WERI-Rb-1 (cell line): ENCODE measurements around the gene ROR2.

ENCODE experiments used
- DNase-seq: peaks from one replicate; pipeline ENCODE4 v3.0.0-alpha.2; 2020
- H3K27ac ChIP-seq: fragments of 250-450 bp; sonication (Bioruptor Pico); 2 replicates; pipeline ENCODE4 v1.5.1; 2020; ENCODE audit warnings: mild to moderate bottlenecking, moderate library complexity
- H3K27me3 ChIP-seq: fragments of 250-450 bp; sonication (Bioruptor Pico); 2 replicates; pipeline ENCODE4 v1.5.1; 2021; ENCODE audit warnings: mild to moderate bottlenecking, low read depth, moderate library complexity; ENCODE audit not compliant: insufficient read depth, severe bottlenecking
- H3K36me3 ChIP-seq: fragments of 250-450 bp; sonication (Bioruptor Pico); 2 replicates; pipeline ENCODE4 v1.5.1; 2020; ENCODE audit warnings: mild to moderate bottlenecking, moderate library complexity
- H3K4me3 ChIP-seq: 2 replicates; pipeline ENCODE4 v1.5.1; 2011; ENCODE audit warnings: low read depth, mild to moderate bottlenecking, control low read depth, low read length
- H3K9me3 ChIP-seq: fragments of 250-450 bp; sonication (Bioruptor Pico); 2 replicates; pipeline ENCODE4 v1.5.1; 2021; ENCODE audit warnings: mild to moderate bottlenecking, moderate library complexity; ENCODE audit not compliant: severe bottlenecking
- TF ChIP-seq, protein P1 (sequence below): IDR thresholded peaks from 2 replicates; pipeline ENCODE4 v1.5.1; 2011; ENCODE audit warnings: low read depth, mild to moderate bottlenecking, control low read depth, inconsistent platforms, low read length

ROR2 gene

DNA sequence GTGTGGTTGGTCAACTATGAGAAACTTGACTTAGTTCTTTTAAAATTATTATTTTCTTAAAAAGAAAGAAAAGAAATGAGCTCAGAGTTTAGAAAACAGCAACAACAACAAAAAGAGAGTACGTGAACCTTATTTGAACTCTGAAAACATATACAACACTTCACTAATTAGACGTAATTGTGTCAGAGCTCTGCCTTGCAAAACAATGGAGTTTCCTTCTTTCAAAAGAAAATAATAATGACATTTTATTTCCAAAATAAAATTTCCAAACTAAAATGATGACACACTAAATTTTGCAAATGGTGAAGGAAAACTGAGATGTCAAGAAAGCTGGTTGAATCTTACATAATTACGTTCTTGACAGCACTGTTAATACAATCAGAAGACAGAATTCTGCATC, 15.4 kb downstream of the ROR2 start:
- Histone ChIP-seq H3K9me3 (peaks cover 6% of the 10 kb centered on the region), H3K27me3 (no peaks in the 10 kb centered on the region), H3K27ac (no peak overlapping the region), H3K4me3 (no peak overlapping the region), H3K36me3 (no peaks in the 10 kb centered on the region)
- TF ChIP-seq, protein P1, sequence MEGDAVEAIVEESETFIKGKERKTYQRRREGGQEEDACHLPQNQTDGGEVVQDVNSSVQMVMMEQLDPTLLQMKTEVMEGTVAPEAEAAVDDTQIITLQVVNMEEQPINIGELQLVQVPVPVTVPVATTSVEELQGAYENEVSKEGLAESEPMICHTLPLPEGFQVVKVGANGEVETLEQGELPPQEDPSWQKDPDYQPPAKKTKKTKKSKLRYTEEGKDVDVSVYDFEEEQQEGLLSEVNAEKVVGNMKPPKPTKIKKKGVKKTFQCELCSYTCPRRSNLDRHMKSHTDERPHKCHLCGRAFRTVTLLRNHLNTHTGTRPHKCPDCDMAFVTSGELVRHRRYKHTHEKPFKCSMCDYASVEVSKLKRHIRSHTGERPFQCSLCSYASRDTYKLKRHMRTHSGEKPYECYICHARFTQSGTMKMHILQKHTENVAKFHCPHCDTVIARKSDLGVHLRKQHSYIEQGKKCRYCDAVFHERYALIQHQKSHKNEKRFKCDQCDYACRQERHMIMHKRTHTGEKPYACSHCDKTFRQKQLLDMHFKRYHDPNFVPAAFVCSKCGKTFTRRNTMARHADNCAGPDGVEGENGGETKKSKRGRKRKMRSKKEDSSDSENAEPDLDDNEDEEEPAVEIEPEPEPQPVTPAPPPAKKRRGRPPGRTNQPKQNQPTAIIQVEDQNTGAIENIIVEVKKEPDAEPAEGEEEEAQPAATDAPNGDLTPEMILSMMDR: no peak
- DNase-seq: no peak

- DNase-seq: no peak
- TF ChIP-seq, protein P1: no peak
- no peaks in the 10 kb centered on the region for H3K36me3 ChIP-seq
- H3K9me3 ChIP-seq: peaks cover 6% of the 10 kb centered on the region
- H3K4me3 ChIP-seq: no peak overlapping the region
- no peak overlapping the region for H3K27ac ChIP-seq
- no peaks in the 10 kb centered on the region for H3K27me3 ChIP-seq
These were observed 16.3 kb downstream of the ROR2 start for GRCh38 chr9:91933556-91934352.

GRCh38 chr9:91930475-91930874, 19.6 kb downstream of the ROR2 start:
- no peak for DNase-seq
- TF ChIP-seq, protein P1: no peak
- Histone ChIP-seq H3K27ac (no peak overlapping the region), H3K9me3 (peaks cover 6% of the 10 kb centered on the region), H3K27me3 (no peaks in the 10 kb centered on the region), H3K36me3 (no peaks in the 10 kb centered on the region), H3K4me3 (no peak overlapping the region)

DNA sequence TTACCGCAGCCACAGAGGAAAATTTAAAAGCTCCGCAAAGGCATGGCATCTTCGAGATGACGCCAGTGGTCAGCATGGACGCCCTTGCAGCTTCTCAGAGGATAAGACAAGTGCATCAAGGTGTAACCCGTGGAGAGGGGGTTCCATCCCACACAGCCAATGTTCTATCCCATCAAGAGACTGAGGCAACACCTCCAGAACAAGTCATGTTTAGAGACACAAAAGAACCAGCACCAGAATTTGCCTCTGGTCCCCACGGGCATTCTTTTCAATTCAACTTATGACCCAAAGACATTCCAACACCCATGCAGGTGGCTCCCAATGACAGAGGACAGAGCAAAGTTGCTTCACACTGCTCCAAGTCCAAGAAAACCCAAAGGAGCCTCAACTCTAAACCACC, 20.7 kb downstream of the ROR2 start:
- no peak overlapping the region for H3K27ac ChIP-seq
- no peak for DNase-seq
- no peaks in the 10 kb centered on the region for H3K36me3 ChIP-seq
- no peak overlapping the region for H3K4me3 ChIP-seq
- H3K27me3 ChIP-seq: no peaks in the 10 kb centered on the region
- peaks cover 6% of the 10 kb centered on the region for H3K9me3 ChIP-seq
- TF ChIP-seq, protein P1: no peak

DNA sequence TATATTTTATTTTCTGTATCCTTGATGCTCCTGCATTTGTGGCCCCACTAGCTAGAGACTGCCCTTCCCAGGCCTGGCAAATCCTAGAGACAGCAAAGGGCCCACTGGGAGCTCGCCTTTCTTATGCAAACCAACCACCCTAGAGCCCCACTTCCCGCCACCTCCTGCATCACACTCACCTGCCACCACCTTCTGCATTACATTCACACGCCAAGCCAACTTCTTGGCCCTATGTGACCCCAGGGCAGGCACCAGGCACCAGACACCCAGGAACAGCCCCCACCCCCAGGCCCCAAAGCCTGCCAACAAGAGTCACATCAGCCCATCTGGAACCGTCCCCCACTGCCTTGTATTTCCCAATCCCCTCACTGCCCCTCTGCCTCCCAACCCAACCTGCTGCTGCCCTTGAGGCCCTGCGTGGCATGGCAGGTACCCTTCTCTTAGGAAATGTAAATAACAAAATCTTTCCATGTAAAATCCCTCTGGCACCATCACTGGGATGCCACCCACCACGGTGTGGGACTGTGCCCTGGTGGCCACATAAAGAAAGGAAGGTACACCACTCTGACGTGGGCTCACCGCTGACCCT, 22.0 kb downstream of the ROR2 start:
- no peak for DNase-seq
- TF ChIP-seq, protein P1: no peak
- Histone ChIP-seq H3K9me3 (peaks cover 6% of the 10 kb centered on the region), H3K36me3 (no peaks in the 10 kb centered on the region), H3K4me3 (no peak overlapping the region), H3K27me3 (no peaks in the 10 kb centered on the region), H3K27ac (no peak overlapping the region)

GRCh38 chr9:91924090-91924489, 25.9 kb downstream of the ROR2 start:
- Histone ChIP-seq H3K27ac (no peak overlapping the region), H3K4me3 (no peak overlapping the region), H3K36me3 (no peaks in the 10 kb centered on the region), H3K27me3 (no peaks in the 10 kb centered on the region), H3K9me3 (no peaks in the 10 kb centered on the region)
- DNase-seq: no peak
- TF ChIP-seq, protein P1: no peak
